Stimulated activated CD8-positive, alpha-beta memory T cell treated with anti-CD3 and anti-CD28 coated beads, Interleukin-15, amount 100 ng/mL, for 48 hours (primary cell): ENCODE results near the gene CACNA1E.

ENCODE experiments used
- DNase-seq, 2 donors: peaks; one replicate each; pipeline ENCODE4 v3.0.0-alpha.2; 2020; ENCODE audit warnings: low read depth in 2 of 2

CACNA1E gene

DNA sequence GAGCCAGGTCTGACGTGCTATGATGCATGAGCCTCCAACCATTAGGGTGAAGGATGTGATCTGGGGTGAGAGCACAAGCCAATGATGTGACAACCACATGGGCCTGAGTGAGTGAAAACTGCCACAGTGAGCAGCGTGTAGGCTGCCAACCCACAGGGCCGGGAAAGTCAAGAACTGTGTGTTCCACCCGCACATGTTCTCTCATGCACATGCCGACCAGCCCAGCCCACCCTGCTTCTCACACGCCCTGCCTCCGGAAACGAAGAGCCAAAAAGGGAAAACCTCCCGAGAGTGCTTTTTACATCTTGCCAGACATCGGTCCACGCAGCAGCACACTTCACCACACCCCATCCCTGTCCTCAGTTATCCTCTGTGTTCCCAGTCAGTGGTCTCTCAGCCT lies 197.0 kb downstream of the CACNA1E start:
- DNase-seq: no peak

GRCh38 chr1:181680871-181681270 lies 197.6 kb downstream of the CACNA1E start:
- DNase-seq: no peak

- no peak for DNase-seq
Measured at GRCh38 chr1:181685211-181685610, 201.9 kb downstream of the CACNA1E start.

- no peak for DNase-seq
Measured at GRCh38 chr1:181701891-181702290, 218.6 kb downstream of the CACNA1E start.

- DNase-seq: no peak
Measured at GRCh38 chr1:181704546-181704945, 221.2 kb downstream of the CACNA1E start.

DNA sequence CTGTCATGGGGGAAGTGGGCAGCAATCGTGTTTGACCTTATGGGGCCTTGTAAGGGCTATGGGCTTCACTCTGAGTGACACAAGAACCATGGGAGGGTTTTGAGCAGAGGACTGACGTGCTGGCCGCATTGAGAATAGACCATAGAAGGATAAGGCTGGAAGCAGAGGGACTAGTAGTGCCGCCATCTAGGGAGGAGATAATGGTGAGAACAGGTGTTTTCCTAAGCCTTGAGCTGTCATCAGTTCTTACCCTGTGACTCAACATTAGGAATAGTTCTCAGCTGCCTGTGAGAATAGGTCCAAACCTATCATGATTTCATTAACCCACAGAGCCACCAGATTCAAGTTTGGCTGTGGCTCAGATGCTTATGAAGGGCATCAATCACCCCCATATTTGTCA lies 228.5 kb downstream of the CACNA1E start:
- no peak for DNase-seq

GRCh38 chr1:181712711-181713110 lies 229.4 kb downstream of the CACNA1E start:
- DNase-seq: no peak

- DNase-seq: no peak
Measured at GRCh38 chr1:181714428-181714827, 231.1 kb downstream of the CACNA1E start.

DNA sequence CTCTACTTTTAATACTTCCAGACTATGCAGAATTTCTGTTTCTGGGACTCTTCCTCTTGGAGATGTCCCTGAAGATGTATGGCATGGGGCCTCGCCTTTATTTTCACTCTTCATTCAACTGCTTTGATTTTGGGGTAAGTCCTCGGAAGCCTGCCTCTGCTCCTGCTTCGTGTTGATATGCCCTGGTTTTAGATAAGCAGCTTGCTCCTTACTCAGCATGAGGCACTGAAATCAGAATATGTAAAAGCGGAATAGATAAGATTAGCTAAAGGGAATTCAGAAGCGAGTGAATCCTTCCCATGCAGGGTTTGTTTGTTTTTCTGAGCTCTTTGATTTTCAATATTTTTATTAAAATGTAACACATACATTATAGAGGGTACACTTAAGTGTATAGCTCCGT lies 234.7 kb downstream of the CACNA1E start:
- DNase-seq: no peak

- no peak for DNase-seq
Measured at GRCh38 chr1:181726320-181727012, 243.1 kb downstream of the CACNA1E start.

DNA sequence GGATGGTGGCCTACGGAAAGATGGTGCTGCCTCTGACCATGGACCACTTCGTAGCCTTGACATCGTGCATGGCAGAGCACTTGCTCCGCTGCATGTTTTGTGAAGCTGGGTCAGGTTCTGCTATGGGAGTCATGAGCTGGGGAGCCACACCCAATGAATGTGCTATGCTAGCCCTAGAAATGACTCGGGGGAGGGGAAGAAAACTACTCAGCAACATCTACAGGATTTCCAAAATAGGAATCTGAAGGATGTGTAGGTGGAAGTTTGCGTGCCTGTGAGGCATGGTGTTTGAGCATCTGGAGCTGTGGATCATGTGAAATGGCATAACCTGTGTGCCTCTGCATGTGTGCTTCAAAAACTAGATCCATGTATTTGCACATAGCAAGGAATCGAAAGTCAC lies 247.3 kb downstream of the CACNA1E start:
- DNase-seq: no peak

DNA sequence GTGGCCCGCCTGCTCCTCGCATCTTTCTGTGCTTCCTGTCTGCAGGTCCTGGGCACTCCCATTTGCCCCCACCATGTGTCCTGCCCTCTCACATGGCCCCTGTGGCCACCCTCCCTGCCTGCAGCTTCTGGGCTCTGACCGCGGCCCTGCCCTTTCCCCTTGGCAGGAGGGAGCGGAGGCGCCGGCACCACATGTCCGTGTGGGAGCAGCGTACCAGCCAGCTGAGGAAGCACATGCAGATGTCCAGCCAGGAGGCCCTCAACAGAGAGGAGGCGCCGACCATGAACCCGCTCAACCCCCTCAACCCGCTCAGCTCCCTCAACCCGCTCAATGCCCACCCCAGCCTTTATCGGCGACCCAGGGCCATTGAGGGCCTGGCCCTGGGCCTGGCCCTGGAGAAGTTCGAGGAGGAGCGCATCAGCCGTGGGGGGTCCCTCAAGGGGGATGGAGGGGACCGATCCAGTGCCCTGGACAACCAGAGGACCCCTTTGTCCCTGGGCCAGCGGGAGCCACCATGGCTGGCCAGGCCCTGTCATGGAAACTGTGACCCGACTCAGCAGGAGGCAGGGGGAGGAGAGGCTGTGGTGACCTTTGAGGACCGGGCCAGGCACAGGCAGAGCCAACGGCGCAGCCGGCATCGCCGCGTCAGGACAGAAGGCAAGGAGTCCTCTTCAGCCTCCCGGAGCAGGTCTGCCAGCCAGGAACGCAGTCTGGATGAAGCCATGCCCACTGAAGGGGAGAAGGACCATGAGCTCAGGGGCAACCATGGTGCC lies 249.1 kb downstream of the CACNA1E start:
- no peak for DNase-seq

- DNase-seq: no peak
Measured at GRCh38 chr1:181733486-181733885, 250.2 kb downstream of the CACNA1E start.

DNA sequence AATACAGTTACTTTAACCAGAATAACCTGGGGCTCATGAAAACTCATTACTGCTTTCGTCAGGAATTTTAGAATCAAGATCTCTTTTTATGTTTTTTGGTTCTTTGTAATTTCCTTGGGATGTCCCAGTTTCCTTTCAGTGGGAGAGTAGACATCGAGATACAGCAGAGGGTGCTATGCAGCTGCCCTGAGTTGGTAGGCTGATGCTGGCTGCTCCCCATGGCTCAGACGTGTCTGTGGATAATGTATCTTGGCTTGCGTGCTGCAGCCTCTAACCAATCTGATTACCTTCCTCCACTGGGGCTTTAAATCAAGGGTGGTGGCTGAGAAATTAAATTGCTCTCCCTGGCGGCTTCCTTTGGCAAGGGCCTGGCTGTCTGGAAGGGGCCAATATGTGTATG lies 253.7 kb downstream of the CACNA1E start:
- DNase-seq: no peak

DNA sequence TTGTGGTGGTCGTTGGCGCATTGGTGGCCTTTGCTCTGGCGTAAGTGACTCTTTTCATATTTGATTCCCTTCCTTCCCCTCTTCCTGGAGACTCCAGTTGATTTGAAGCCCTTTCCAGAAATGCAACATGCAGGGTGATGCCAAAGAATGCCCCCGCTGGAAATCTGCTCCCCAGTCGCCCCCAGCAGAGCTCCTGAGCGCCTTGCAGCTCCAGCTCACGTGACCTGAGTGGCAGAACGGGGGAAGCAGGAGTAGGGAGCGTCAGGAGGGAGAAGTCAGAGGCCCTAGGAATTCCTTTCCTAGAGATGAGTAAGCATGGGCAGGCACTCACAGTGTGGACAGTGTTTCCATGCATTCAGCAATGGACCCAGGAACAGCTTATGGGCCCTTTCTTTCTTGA lies 255.9 kb downstream of the CACNA1E start:
- no peak for DNase-seq

DNA sequence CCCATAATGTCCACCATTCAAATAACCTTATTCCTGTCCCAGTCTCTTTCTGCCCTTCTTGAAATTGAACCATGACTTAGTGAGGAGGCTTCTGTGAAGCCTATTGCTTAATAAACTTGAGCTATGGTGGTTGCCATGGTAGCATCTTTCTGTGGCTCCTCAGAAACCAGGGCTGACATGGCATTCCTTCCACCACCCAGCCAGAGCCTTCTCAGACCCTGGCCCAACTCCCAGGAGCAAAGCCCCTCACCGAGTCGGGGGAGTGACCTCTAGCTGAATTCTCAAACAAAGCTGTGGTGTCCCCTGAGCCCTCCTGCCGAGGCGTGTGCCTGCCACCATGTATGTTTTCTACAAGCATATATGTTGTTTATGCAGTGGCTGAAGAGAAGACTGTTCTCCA lies 259.1 kb downstream of the CACNA1E start:
- no peak for DNase-seq

DNA sequence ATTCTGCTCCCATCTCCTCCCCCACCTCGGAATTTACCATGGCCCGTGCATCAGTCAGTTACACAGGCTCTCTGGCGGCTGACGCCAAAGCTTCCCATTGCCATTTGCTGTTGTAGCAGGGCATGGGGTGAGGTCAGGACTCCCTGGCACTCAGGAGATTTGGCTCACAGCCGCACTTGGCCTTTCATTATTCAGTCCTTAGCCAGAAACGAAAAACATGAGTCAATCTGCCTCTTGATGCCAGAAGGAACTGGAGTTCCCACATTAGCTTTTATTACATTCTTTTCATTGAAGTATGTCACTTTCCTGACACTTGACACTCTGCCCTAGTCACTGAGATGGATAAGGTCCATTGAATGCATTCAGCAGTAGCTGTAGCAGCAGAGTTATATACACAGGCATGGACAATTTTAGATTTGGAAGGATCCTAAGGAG lies 260.6 kb downstream of the CACNA1E start:
- no peak for DNase-seq

DNA sequence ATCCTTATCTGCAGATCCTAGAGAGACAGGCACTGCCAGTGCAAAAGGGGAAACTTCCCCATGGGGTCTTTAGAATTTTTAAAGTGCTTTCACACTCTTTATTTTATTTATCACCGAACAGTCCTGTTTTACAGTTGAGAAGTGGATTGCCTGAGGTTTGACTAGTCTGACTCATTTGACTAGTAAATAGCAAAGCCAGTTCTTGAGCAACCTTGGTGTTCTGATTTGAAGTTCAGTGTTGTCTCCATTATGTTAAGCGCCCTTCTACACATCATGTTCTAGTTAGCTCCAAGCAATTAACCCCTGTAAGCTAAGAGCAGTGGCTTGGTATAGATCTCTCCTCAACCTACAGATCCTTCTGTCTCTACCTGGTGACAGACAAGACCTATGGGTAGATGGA lies 262.9 kb downstream of the CACNA1E start:
- no peak for DNase-seq

GRCh38 chr1:181748013-181748412 lies 264.7 kb downstream of the CACNA1E start:
- DNase-seq: no peak

GRCh38 chr1:181754103-181754502 lies 270.8 kb downstream of the CACNA1E start:
- no peak for DNase-seq

DNA sequence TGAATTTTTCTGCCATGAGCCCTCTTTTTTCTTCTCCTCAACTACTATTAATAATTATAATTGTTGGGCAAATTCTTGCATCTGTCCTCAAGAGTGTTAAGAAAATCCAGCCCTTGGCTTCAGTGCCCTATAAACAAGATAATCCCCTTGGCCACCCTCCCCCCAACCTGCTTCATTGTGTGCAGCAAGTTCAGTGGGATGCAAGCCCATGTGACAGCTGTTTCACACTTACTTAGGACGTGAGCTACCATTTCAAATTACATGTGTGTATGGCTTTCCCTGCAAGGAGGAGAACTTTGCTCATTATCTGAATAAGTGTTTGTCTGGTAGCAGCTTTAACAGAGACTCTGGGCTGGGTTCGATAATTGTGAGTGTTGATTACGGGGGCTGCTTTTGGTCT lies 276.2 kb downstream of the CACNA1E start:
- DNase-seq: no peak

DNA sequence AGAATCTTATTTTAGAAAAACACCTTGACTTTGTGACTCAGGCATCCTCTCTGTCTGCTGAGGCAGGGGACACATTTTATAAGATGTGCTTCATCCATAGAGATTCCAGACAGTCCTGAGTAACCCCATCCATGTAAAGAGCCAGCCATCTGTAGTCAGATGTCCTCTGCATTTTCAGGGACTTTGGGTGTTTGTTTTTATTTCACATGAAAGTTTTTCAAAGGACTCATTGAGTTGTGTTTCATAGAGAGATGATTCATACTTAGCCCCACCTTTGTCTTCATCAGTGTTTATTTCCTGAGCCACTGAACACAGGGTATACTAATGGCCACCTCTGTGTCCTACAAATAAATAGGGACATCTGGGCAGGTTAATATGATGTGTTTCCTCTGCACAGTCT lies 280.4 kb downstream of the CACNA1E start:
- no peak for DNase-seq

DNA sequence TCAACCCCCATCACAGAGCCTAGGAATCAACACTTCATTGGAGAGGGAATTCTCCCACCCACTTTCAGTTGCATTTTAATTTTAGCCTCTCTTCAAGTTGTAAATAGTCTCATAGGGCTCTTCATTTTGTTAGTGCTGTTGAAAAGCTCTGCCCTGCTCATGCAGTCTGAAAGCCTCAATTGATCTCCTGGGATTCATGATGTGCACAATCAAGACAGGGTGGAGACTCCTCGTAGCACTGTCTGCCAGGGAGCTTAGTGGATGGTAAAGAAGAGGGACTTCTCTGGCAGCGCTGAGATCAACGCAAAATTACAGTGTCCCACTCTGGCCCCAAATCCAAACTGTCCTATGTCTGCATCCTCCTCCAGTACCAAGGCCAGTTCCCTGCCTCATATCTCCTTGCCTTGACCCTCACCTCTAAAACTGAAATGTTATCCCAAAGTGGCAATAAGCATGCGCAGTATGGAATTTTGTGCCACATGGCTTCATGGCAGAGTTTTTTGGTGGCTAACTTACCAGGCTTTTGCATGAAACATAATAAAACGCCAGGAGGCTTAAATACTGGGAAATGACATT lies 282.2 kb downstream of the CACNA1E start:
- no peak for DNase-seq
